Measurements from ENCODE around the gene KRIT1. TPM values are rescaled to one million over a fixed set of nuclear protein-coding genes. Genes with fewer than 3 reads are reported as not detected.
A peak's percentile ranks its signal among the peaks of the same experiment; 100 is the strongest.
"Not testable (repeated sequence)": the region's sequence is repeated elsewhere in the genome, so short reads cannot be mapped to it uniquely, and the experiment has no call there.

Gene KRIT1
- total RNA-seq, 2 donors from 2014 or later: 53.4 to 98.4 TPM

GRCh38 chr7:92178928-92179924 is 66.5 kb downstream of the KRIT1 start, which contains the start of gene LRRD1:
TSS of gene LRRD1 (minus strand) at chr7:92179142. CDS start at chr7:92165202, 13,940 bp downstream.
- peak; percentile 86 for DNase-seq (ENCODE audit: low spot score)
- WGBS: 11% methylated on average over 59 of the region's 60 CpGs
- intact Hi-C loops (cut with DNase I): loop anchor here (2.0 kb wide), 1 partner anchor 266 kb away; no protein-coding TSS in a partner anchor
- Histone ChIP-seq H3K27me3 (replicated peaks; ENCODE audit: insufficient read depth) (no peaks in the 10 kb centered on the region), H3K4me3 (peak within 1 kb of the TSS; percentile 39 to 40), H3K27ac (peak within 1 kb of the TSS; percentile 75 to 88), H3K4me1 (replicated peaks) (no peaks in the 10 kb centered on the region), H3K9me3 (no peaks in the 10 kb centered on the region), H3K36me3 (no peaks in the 10 kb centered on the region)
- TF ChIP-seq POLR2AphosphoS5 (IDR thresholded peaks at IDR 0.05): peak; percentile 56
- TF ChIP-seq CTCF (IDR thresholded peaks at IDR 0.05): peak; percentile 93 to 97 (median 94)
- TF ChIP-seq POLR2A (IDR thresholded peaks at IDR 0.05): peak; percentile 30

- intact Hi-C loops (cut with DNase I): no loop called here
- no peak overlapping the region for H3K27ac ChIP-seq
- H3K4me1 ChIP-seq (replicated peaks): no peaks in the 10 kb centered on the region
- no peak for TF ChIP-seq POLR2A (IDR thresholded peaks at IDR 0.05)
- no peak for TF ChIP-seq POLR2AphosphoS5 (IDR thresholded peaks at IDR 0.05)
- no peak for TF ChIP-seq CTCF (IDR thresholded peaks at IDR 0.05)
- H3K4me3 ChIP-seq: no peak overlapping the region
- no peaks in the 10 kb centered on the region for H3K36me3 ChIP-seq
- DNase-seq (ENCODE audit: low spot score): no peak
- no peaks in the 10 kb centered on the region for H3K9me3 ChIP-seq
- no peaks in the 10 kb centered on the region for H3K27me3 ChIP-seq (replicated peaks; ENCODE audit: insufficient read depth)
Observed at GRCh38 chr7:92177362-92177761, 68.4 kb downstream of the KRIT1 start.

GRCh38 chr7:92169529-92169928 is 76.2 kb downstream of the KRIT1 start:
- H3K9me3 ChIP-seq; H3K36me3 ChIP-seq; H3K4me3 ChIP-seq; H3K27me3 ChIP-seq (replicated peaks; ENCODE audit: insufficient read depth); DNase-seq (ENCODE audit: low spot score); intact Hi-C loops (cut with DNase I); H3K27ac ChIP-seq; H3K4me1 ChIP-seq (replicated peaks): not testable (repeated sequence)
- 91% methylated on average over 2 of the region's 2 CpGs for WGBS

GRCh38 chr7:92161271-92161670 is 84.4 kb downstream of the KRIT1 start:
- intact Hi-C loops (cut with DNase I): no loop called here
- no peaks in the 10 kb centered on the region for H3K9me3 ChIP-seq
- no peak overlapping the region for H3K27ac ChIP-seq
- H3K27me3 ChIP-seq (replicated peaks; ENCODE audit: insufficient read depth): no peaks in the 10 kb centered on the region
- H3K4me3 ChIP-seq: no peak overlapping the region
- H3K4me1 ChIP-seq (replicated peaks): no peaks in the 10 kb centered on the region
- DNase-seq (ENCODE audit: low spot score): no peak
- WGBS: 96% methylated on average over 1 of the region's 1 CpG
- no peaks in the 10 kb centered on the region for H3K36me3 ChIP-seq
- TF ChIP-seq POLR2AphosphoS5 (IDR thresholded peaks at IDR 0.05): no peak
- no peak for TF ChIP-seq POLR2A (IDR thresholded peaks at IDR 0.05)
- no peak for TF ChIP-seq CTCF (IDR thresholded peaks at IDR 0.05)

GRCh38 chr7:92158660-92159575 is 86.8 kb downstream of the KRIT1 start:
- DNase-seq (ENCODE audit: low spot score): no peak
- Histone ChIP-seq H3K4me1 (replicated peaks) (no peaks in the 10 kb centered on the region), H3K36me3 (no peaks in the 10 kb centered on the region), H3K9me3 (no peaks in the 10 kb centered on the region), H3K27me3 (replicated peaks; ENCODE audit: insufficient read depth) (no peaks in the 10 kb centered on the region), H3K27ac (no peak overlapping the region), H3K4me3 (no peak overlapping the region)
- TF ChIP-seq POLR2AphosphoS5 (IDR thresholded peaks at IDR 0.05): no peak
- TF ChIP-seq POLR2A (IDR thresholded peaks at IDR 0.05): no peak
- no peak for TF ChIP-seq CTCF (IDR thresholded peaks at IDR 0.05)
- 91% methylated on average over 3 of the region's 3 CpGs for WGBS
- intact Hi-C loops (cut with DNase I): no loop called here

All from prostate gland (tissue), 2 donors.